Spinal cord (tissue), 10 donors: ENCODE data around the gene CCNF. TPM values are rescaled to one million over a fixed set of nuclear protein-coding genes. Genes with fewer than 3 reads are reported as not detected.

Source experiments
- DNase-seq, 6 donors: peaks; one replicate each; pipeline versions ENCODE4 v3.0.0 to v3.0.0-alpha.2; 2013 to 2015; ENCODE audit warnings: low spot score in 6 of 6, low read depth in 4 of 6
- H3K27ac ChIP-seq: one replicate; pipeline ENCODE4 v1.5.1; 2013; ENCODE audit warnings: low read depth, low read length, control low read depth
- H3K27me3 ChIP-seq: one replicate; pipeline ENCODE4 v1.6.1; 2013; ENCODE audit warnings: low read length; ENCODE audit not compliant: control insufficient read depth, insufficient read depth
- H3K36me3 ChIP-seq: one replicate; pipeline ENCODE4 v1.6.1; 2013; ENCODE audit warnings: low read length; ENCODE audit not compliant: control insufficient read depth, insufficient read depth
- H3K4me1 ChIP-seq: one replicate; pipeline ENCODE4 v1.6.1; 2013; ENCODE audit warnings: low read length; ENCODE audit not compliant: control insufficient read depth, insufficient read depth
- H3K4me3 ChIP-seq: one replicate; pipeline ENCODE4 v1.5.1; 2013; ENCODE audit warnings: low read depth, low read length, control low read depth
- H3K9me3 ChIP-seq: one replicate; pipeline ENCODE4 v1.6.1; 2013; ENCODE audit warnings: low read length; ENCODE audit not compliant: control insufficient read depth, insufficient read depth
- WGBS: methylation state at CpG from one replicate; pipeline ENCODE4 v1.1.5; 2013; ENCODE audit warnings: missing lambda C conversion rate; ENCODE audit not compliant: insufficient coverage; 5-methylcytosine and 5-hydroxymethylcytosine counted together
- polyA plus RNA-seq, 2 donors: library from polyadenylated mRNA; unstranded; fragments of 120-200 nt; gene quantifications; one replicate each; pipeline ENCODE4 v1.2.1, GENCODE V29; 2013; ENCODE audit not compliant: insufficient read length in 2 of 2
- total RNA-seq, 2 donors: library from RNA; depleted of rRNA in 1 of 2; stranded (reverse); fragments of 120-200 nt in 1 of 2; fragments of >200 nt in 1 of 2; gene quantifications; one replicate each; pipeline versions ENCODE4 v1.2.3 to v1.2.4, GENCODE V29; 2013 to 2014
- donor health status: healthy.

CCNF gene
- total and polyA plus RNA-seq, 4 donors = 7.6 to 11.6 (median 9.7) TPM

DNA sequence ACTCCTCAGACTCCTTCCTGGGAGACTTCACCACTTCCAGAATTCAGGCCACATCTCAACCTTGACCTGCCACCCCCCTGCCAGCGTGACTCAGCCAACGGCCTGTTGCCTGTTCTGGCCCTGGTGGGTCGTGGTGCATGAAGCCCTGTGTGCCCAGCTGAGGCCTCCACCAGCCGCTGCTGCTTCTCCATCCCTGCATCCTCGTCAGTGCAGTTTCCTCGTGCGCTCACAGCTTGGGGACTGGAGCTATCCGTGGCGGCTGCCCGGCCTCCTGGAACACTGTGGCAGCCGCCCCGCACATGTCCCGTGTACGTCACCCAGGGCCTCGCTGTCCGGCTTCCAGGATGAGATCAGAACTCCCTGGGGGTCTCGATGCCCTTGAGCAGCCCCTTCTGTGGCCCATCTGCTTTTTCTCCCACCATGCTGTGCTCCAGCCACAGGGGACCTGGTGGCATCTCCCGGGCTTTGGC, 22.6 kb downstream of the CCNF start:
- no peak for DNase-seq
- Histone ChIP-seq H3K27me3 (no peaks in the 10 kb centered on the region), H3K9me3 (no peaks in the 10 kb centered on the region), H3K4me1 (no peaks in the 10 kb centered on the region), H3K36me3 (peaks cover 93% of the 10 kb centered on the region), H3K27ac (no peak overlapping the region), H3K4me3 (no peak overlapping the region)
- 91% methylated on average over 18 of the region's 18 CpGs for WGBS

DNA sequence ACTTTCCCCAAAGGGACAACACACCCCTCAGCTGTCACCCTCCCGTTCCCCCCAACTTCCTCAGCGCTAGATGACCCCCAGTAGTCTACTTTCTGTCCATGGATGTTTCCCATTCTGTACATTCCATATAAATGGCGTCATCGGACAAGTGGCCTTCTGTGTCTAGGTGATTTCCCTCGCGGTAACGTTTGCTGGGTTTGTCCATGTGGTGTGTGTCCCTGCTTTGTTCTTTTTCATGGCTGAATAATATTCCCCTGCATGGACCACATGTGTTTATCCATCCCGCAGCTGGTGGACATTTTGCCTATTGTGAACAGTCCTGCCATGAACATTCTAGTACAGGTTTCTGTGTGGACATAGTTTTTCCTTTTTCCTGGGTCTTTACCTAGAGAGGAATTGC, 23.4 kb downstream of the CCNF start:
- Histone ChIP-seq H3K4me1 (no peaks in the 10 kb centered on the region), H3K36me3 (peaks cover 94% of the 10 kb centered on the region), H3K27me3 (no peaks in the 10 kb centered on the region), H3K27ac (no peak overlapping the region), H3K9me3 (no peaks in the 10 kb centered on the region), H3K4me3 (no peak overlapping the region)
- no peak for DNase-seq
- WGBS = 96% methylated on average over 6 of the region's 8 CpGs

GRCh38 chr16:2455081-2455845, 26.0 kb downstream of the CCNF start:
- Histone ChIP-seq H3K27ac (no peak overlapping the region), H3K9me3 (no peaks in the 10 kb centered on the region), H3K4me3 (no peak overlapping the region), H3K36me3 (peaks cover 83% of the 10 kb centered on the region), H3K4me1 (peaks cover 17% of the 10 kb centered on the region), H3K27me3 (no peaks in the 10 kb centered on the region)
- DNase-seq = no peak
- WGBS = 98% methylated on average over 21 of the region's 28 CpGs

DNA sequence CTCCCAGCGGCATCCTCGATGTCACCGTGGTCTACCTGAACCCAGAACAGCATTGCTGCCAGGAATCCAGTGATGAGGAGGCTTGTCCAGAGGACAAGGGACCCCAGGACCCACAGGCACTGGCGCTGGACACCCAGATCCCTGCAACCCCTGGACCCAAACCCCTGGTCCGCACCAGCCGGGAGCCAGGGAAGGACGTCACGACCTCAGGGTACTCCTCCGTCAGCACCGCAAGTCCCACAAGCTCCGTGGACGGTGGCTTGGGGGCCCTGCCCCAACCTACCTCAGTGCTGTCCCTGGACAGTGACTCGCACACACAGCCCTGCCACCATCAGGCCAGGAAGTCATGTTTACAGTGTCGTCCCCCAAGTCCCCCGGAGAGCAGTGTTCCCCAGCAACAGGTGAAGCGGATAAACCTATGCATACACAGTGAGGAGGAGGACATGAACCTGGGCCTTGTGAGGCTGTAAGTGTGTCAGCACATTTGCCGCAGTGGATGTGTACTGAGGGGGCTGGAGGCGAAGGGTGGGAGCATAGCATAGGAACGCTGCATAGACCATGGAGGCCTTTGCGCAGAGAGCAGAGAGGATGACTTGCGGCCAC, 27.4 kb downstream of the CCNF start:
- Histone ChIP-seq H3K27ac (no peak overlapping the region), H3K27me3 (no peaks in the 10 kb centered on the region), H3K9me3 (no peaks in the 10 kb centered on the region), H3K36me3 (peaks cover 78% of the 10 kb centered on the region), H3K4me1 (peaks cover 30% of the 10 kb centered on the region), H3K4me3 (no peak overlapping the region)
- no peak for DNase-seq
- WGBS = 97% methylated on average over 21 of the region's 21 CpGs

DNA sequence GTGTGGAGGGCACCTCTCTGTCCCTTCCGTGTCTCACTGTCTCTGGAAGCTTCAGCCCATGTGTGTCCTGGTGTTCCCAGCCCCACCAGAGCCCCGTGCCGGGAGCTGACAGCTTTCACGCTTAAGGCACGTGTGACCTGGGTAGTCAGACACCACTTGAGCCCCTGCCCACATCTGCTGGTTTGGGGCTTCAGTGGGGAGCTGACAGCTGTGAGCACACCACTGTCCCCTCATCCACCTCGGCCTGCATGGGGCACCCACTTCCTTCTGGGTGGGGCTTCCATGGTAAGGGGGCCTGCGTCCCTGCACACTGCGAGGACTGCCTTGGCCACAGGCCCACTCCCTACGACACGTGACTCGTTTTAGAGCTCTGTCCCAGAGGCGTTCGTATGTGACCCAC, 28.0 kb downstream of the CCNF start:
- Histone ChIP-seq H3K4me1 (peaks cover 30% of the 10 kb centered on the region), H3K27ac (no peak overlapping the region), H3K36me3 (peaks cover 78% of the 10 kb centered on the region), H3K4me3 (no peak overlapping the region), H3K9me3 (no peaks in the 10 kb centered on the region), H3K27me3 (no peaks in the 10 kb centered on the region)
- DNase-seq = no peak
- 70% methylated on average over 13 of the region's 13 CpGs for WGBS

- Histone ChIP-seq H3K36me3 (peaks cover 82% of the 10 kb centered on the region), H3K27me3 (no peaks in the 10 kb centered on the region), H3K9me3 (no peaks in the 10 kb centered on the region), H3K4me3 (no peak overlapping the region), H3K4me1 (peaks cover 30% of the 10 kb centered on the region), H3K27ac (no peak overlapping the region)
- 82% methylated on average over 6 of the region's 7 CpGs for WGBS
- no peak for DNase-seq
Observed at GRCh38 chr16:2457946-2458345, 28.7 kb downstream of the CCNF start.

DNA sequence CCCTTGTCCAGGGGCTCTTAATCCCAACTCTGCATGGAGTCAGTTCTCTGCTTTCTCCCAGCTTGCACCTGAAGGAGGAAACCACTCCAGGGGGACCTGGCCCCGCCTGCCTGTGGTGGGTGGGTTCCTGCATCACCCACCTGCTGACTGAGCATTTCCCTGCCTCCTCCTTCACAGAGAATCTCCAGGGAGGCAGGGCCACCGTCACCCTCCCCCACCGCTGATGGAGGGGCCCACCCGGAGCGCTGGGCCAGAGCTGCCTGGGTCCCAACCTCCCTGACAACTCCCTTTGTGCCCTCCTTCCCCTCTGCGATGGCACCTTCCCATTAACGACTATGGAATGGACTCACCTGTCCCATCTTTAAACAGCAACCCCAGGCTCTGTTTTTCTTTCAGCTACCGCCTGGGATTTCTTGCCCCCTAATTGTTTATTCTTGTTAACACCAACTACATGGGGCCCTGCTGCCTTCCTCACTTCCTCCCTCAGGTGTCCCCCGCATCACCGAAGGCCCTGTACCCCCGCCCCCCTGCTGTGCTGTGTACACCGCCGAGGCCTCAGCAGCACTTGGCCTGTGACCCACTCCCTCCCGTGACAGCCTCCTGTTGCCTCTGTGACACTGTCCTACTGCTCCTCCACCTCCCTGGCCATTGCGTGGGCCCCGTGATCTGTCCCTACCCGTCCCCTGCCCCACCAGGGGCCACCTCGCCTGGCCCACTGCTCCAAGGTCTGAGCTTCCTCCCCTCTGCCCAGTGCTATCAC, 29.8 kb downstream of the CCNF start:
- peaks cover 75% of the 10 kb centered on the region for H3K36me3 ChIP-seq

GRCh38 chr16:2459647-2460390, 30.6 kb downstream of the CCNF start, which contains the start of gene TEDC2:
TEDC2 (plus strand) TSS chr16:2460109; CDS start chr16:2460145, 36 bp downstream.
- Histone ChIP-seq H3K27me3 (no peaks in the 10 kb centered on the region), H3K9me3 (no peaks in the 10 kb centered on the region), H3K36me3 (peaks cover 73% of the 10 kb centered on the region), H3K4me1 (peaks cover 30% of the 10 kb centered on the region), H3K27ac (peak within 1 kb of the TSS; percentile 47), H3K4me3 (peak within 1 kb of the TSS; percentile 74)
- peak; percentile 80 to 98 (median 92) for DNase-seq
- under 1% methylated on average over 63 of the region's 66 CpGs for WGBS

More for the DNA sequence above, 29.8 kb downstream of the CCNF start:
- peak overlapping the region; percentile 74 for H3K4me3 ChIP-seq
- H3K27me3 ChIP-seq = no peaks in the 10 kb centered on the region
- 14% methylated on average over 17 of the region's 18 CpGs for WGBS
- H3K27ac ChIP-seq = peak overlapping the region; percentile 47
- peaks cover 30% of the 10 kb centered on the region for H3K4me1 ChIP-seq
- no peak for DNase-seq
- H3K9me3 ChIP-seq = no peaks in the 10 kb centered on the region

GRCh38 chr16:2460391-2460713, 31.1 kb downstream of the CCNF start:
- H3K27me3 ChIP-seq = no peaks in the 10 kb centered on the region
- no peak for DNase-seq
- H3K36me3 ChIP-seq = peaks cover 68% of the 10 kb centered on the region
- H3K9me3 ChIP-seq = no peaks in the 10 kb centered on the region
- H3K27ac ChIP-seq = no peak overlapping the region
- peaks cover 30% of the 10 kb centered on the region for H3K4me1 ChIP-seq
- 0% methylated on average over 19 of the region's 20 CpGs for WGBS
- H3K4me3 ChIP-seq = peak overlapping the region; percentile 74
